Measurements from ENCODE around the gene RILPL1. TPM values are rescaled to one million over a fixed set of nuclear protein-coding genes. Genes with fewer than 3 reads are reported as not detected.
"Not testable (repeated sequence)": the region's sequence is repeated elsewhere in the genome, so short reads cannot be mapped to it uniquely, and the experiment has no call there.

RILPL1 gene
- total RNA-seq, 4 donors from 2014 or later = 12.0 to 27.9 (median 15.4) TPM

GRCh38 chr12:123436017-123436964, 97.2 kb downstream of the RILPL1 start, which contains the start of gene RILPL2:
RILPL2 (minus strand) TSS chr12:123436684; CDS start chr12:123436420, 264 bp downstream.
- H3K4me3 ChIP-seq (ENCODE audit: low read depth, poor library complexity, severe bottlenecking) = peak within 1 kb of the TSS; percentile 93
- peak; percentile 90 to 98 for DNase-seq (ENCODE audit: low spot score in 2 of 2)
- intact Hi-C loops (cut with DNase I; ENCODE audit: low total_unique reads) = no loop called here
- WGBS, 2 donors = 0% methylated on average over 69 of the region's 69 CpGs
- TF ChIP-seq CTCF (IDR thresholded peaks at IDR 0.05) (no peak), POLR2A (IDR thresholded peaks at IDR 0.05) (no peak)

GRCh38 chr12:123435636-123436016, 97.9 kb downstream of the RILPL1 start:
- no peak for DNase-seq (ENCODE audit: low spot score in 2 of 2)
- intact Hi-C loops (cut with DNase I; ENCODE audit: low total_unique reads) = no loop called here
- 43 to 48% methylated on average over 5 of the region's 5 CpGs for WGBS, 2 donors
- peak overlapping the region; percentile 93 for H3K4me3 ChIP-seq (ENCODE audit: low read depth, poor library complexity, severe bottlenecking)
- TF ChIP-seq POLR2A (IDR thresholded peaks at IDR 0.05) (no peak), CTCF (IDR thresholded peaks at IDR 0.05) (no peak)

GRCh38 chr12:123433615-123434014, 99.9 kb downstream of the RILPL1 start:
- WGBS, 2 donors = 94 to 98% methylated on average over 6 of the region's 6 CpGs
- no peak overlapping the region for H3K4me3 ChIP-seq (ENCODE audit: low read depth, poor library complexity, severe bottlenecking)
- intact Hi-C loops (cut with DNase I; ENCODE audit: low total_unique reads) = no loop called here
- no peak for DNase-seq (ENCODE audit: low spot score in 2 of 2)
- no peak for TF ChIP-seq CTCF (IDR thresholded peaks at IDR 0.05)
- no peak for TF ChIP-seq POLR2A (IDR thresholded peaks at IDR 0.05)

- 55 to 59% methylated on average over 15 of the region's 15 CpGs for WGBS, 2 donors
- H3K4me3 ChIP-seq (ENCODE audit: low read depth, poor library complexity, severe bottlenecking); intact Hi-C loops (cut with DNase I; ENCODE audit: low total_unique reads); DNase-seq (ENCODE audit: low spot score in 2 of 2): not testable (repeated sequence)
Measured at GRCh38 chr12:123431951-123432817, 101.3 kb downstream of the RILPL1 start.

- H3K4me3 ChIP-seq (ENCODE audit: low read depth, poor library complexity, severe bottlenecking); intact Hi-C loops (cut with DNase I; ENCODE audit: low total_unique reads); DNase-seq (ENCODE audit: low spot score in 2 of 2): not testable (repeated sequence)
- WGBS, 2 donors = 93 to 98% methylated on average over 8 of the region's 8 CpGs
Measured at GRCh38 chr12:123429101-123429500, 104.4 kb downstream of the RILPL1 start.

- DNase-seq (ENCODE audit: low spot score in 2 of 2) = no peak
- TF ChIP-seq CTCF (IDR thresholded peaks at IDR 0.05) = no peak
- TF ChIP-seq POLR2A (IDR thresholded peaks at IDR 0.05) = no peak
- 82 to 83% methylated on average over 6 of the region's 6 CpGs for WGBS, 2 donors
- intact Hi-C loops (cut with DNase I; ENCODE audit: low total_unique reads) = no loop called here
- H3K4me3 ChIP-seq (ENCODE audit: low read depth, poor library complexity, severe bottlenecking) = no peak overlapping the region
Measured at GRCh38 chr12:123428591-123428990, 104.9 kb downstream of the RILPL1 start.
